NCI-H146 (cell line): ENCODE measurements around the gene PLPPR4.

ENCODE experiments used
- DNase-seq: peaks from one replicate; lab custom pipeline; 2025; lab: John Stamatoyannopoulos, UW

PLPPR4 gene

GRCh38 chr1:99348397-99349132, 84.3 kb downstream of the PLPPR4 start:
- no peak for DNase-seq

GRCh38 chr1:99352821-99353220, 88.5 kb downstream of the PLPPR4 start:
- no peak for DNase-seq

GRCh38 chr1:99358770-99359169, 94.5 kb downstream of the PLPPR4 start:
- no peak for DNase-seq
